NCI-H128 (cell line): ENCODE measurements around the gene SMARCD3.
A peak's percentile ranks its signal among the peaks of the same experiment; 100 is the strongest.

Source experiments
- DNase-seq: peaks from one replicate; lab custom pipeline; 2025; ENCODE audit not compliant: unreplicated experiment; lab: John Stamatoyannopoulos, UW

The SMARCD3 gene

DNA sequence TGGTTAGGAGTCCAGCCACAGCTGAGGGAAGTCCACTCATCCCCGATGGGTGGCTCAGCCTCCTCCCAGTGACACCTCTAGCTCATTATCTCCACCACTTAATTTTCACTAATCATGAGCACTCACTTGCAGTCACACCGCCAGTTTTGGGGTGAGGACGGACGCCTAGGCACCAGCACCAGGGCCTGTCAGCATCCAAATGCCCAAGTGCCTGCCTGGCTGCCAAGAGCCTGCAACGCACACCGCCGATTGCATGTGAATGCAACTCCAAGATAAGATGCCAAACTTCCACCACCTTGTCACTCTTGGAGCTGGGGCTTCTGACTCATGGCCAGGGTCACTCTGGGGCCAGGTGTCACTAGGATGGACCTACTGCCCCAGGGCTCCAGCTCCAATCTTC lies 24.4 kb upstream of the SMARCD3 start:
- no peak for DNase-seq

DNA sequence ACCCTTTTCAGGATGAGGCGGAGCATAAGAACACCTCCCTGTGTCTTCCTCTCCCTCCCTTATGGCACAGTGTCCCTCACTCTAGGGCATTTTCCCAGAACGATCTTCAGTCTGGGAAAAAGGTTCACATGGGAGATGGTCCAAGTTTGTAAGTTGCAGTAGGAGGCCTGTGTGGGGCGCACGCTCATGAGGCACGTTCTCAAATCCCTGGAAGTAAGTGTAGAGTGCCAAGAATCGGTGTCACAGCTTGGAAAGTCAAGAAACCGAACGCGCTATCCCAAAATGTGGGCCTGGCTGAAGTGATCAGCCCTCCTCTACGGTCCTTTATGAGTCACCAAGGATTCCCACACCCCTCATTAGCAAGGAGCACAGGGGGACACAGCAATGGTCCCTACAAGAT lies 23.9 kb upstream of the SMARCD3 start:
- DNase-seq, result no peak

DNA sequence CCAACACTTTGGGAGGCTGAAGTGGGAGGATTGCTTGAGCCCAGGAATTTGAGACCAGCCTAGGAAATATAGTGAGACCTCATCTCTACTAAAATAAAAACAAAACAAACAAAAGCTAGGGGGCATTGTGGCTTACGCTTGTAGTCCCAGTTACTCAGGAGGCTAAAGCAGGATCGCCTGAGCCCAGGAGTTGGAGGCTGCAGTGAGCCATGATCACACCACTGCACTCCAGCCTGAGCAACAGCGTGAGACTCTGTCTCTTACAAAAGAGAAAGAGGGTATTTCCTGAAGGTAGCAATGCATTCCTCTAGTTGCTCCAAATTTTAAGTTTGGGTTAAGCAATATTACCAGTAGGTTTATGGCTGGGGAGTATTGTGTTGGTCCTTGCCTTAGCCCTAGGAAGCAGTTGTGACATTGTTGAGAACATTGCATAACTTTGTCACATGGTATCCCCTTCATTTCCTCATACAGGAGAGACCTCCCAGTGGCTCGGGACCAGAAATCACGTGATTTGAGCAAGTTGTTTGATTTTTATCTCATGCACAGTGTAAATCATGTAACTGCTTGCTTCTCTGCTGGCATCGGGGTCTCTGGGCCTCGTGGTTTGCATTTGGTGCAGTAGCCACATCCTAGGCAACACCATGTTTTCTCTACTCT lies 23.3 kb upstream of the SMARCD3 start:
- no peak for DNase-seq

DNA sequence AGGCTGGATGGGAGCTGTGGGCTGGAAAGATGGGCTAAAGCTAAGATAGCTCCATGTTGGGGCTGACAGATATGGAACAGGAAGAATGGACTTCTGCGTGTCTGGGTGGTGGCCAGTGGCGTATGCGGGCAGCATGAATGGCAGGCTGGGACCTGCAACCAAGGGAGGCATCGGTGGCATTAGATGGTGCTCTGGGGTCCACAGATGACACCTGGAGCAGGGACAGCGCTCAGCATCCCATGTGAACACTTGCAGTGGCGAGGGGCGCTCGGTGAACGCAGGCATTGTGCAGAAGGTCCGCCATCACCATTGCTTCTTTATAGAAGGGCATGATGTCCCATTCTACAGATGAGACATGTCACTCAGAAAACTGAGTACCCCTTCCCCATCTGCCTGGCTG lies 21.0 kb upstream of the SMARCD3 start:
- DNase-seq, result no peak

DNA sequence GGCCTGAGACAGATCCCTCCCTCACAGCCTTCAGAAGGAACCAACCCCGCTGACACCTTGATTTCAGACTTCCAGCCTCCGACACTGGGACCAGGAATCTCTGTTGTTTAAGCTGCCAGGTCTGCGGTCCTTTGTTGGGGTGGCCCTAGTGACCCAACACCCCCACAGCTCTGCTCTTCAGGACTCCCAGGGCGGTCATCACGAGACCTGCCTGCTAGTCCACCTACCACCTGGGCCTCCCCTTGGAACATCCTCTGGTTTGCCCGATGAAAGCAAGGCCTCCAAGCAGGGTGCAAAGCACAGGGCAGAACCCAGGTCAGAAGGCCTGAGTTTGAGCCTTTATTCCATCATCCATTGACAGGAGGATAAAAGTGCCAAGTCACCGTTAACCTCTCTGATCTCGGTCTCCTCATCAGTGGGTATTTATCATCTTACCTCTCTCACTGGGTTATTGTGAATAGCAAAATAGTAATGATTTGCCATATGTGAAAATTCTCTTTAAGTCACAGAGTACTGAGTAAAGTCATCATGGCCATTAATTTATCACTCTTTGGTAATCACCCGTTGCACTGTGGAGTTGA lies 16.9 kb upstream of the SMARCD3 start:
- no peak for DNase-seq

DNA sequence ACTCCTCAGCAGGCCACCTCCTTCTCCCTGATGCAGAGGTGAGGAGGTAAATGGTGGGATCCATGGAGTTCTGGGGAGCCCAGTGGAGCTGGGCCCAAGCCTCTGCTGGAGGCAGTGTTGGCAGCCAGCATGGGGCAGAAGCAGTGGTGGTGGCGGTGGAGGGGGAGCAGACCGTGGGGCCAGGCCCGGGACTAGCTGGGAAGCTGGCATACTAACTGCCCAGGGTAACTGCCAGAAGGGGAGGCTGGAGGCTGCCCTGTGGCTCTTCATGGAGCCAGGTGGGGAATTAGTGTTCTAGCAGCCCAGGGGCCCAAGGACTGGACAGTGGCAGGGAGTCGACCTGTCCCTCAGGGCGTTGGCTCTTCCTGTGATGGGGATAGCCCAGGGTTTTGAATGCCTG lies 16.1 kb upstream of the SMARCD3 start:
- no peak for DNase-seq

DNA sequence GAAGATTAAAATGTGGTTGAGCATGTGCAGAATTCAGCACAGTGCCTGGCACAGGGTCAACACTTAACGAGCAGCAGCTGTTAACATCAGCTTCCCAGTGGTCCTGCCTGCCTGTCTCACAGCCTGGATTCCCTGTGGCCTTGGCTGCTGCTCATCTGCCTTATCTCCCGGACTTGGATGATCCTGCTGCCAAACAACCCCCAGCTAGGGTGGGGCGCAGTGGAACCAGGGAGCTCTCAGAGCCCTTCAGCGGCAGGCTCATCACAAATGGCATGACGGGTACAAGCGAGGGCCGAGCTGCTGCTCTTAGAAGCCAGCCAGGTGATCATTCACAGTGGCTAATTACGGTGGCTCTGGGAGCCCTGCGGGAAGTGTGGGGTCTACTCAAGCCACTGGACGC lies 13.0 kb upstream of the SMARCD3 start:
- DNase-seq, result no peak

DNA sequence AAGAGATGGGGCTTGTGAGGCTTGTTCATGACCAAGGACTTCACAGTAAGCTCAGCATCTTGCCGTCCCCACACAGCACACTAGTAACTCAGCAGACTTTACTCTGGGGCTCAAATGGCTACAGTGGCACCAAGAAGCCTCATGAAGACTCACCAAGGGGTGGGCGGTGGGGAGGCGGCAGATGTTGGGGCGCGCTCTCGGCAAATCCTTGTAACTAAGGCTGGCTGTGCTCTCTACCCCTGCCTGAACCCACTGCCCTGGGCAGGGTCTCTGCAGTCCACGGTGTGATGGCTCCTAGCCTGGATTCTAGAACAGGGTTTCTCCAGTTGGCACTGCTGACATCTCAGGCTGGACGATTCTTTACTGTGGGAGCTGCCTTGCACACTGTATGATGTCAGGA lies 12.4 kb upstream of the SMARCD3 start:
- no peak for DNase-seq

DNA sequence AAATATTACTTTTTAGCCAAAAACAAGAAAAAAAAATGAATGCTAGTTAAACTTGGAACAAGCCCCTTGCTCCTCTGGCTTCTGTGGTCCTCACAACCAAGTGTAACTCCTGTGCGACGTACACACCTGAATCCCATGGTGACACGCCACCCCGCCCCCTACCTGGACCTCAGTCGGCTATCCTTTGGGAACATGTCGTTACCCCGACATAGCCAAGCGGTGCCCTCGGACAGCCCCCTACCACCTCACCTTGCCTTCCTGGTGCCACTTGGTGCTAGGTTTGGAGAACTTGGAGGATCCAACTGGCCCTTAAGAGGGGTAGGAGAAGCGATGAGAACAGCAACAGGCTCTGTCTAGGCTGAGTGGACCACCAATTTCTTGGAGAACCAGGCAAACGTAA lies 12.0 kb upstream of the SMARCD3 start:
- no peak for DNase-seq

DNA sequence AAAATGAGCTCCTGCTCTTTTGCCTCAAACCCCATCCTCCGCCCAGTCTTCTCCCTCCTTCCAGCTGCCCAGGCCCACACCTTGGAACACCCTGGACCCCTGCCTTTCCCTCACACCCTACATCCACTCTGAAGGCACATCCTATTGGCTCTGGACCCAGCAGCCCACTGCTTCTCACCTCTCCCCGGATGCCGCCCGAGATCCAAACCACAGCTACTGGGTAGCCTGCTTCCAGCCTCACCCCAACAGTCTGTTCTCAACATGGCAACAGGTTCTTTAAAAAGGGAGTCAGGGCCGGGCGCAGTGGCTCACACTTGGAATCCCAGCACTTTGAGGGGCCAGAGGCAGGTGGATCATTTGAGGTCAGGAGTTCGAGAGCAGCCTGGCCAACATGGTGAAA lies 9.5 kb upstream of the SMARCD3 start:
- DNase-seq, result no peak

DNA sequence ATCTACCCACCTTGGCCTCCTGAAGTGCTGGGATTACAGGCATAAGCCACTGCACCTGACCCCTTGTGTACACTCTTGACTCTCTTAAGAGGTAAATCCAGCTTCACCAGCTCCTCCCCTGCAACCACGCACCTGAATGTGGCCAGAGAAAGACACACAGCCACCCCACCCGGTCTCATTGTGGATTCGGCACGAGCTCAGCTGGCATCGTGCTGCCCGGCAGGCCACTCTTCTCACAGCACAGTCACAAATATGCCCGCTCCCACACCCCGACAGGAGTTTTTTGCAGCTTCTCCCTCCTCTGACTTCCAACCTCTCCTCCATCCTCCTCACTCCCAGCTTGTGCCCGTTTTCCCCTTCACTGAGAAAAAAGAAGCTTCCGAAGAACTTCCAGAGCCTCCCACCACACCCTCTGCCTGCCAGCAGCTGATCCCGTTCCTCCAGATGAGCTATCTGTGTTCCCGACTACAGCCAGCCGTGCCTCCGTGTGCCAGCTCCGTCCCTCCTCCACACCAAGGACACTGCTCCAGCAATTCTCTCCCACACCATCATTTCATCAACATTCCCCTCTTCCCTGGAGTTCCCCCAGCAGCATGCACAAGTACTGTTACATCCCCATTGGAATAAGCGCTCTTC lies 8.0 kb upstream of the SMARCD3 start:
- DNase-seq, result no peak

DNA sequence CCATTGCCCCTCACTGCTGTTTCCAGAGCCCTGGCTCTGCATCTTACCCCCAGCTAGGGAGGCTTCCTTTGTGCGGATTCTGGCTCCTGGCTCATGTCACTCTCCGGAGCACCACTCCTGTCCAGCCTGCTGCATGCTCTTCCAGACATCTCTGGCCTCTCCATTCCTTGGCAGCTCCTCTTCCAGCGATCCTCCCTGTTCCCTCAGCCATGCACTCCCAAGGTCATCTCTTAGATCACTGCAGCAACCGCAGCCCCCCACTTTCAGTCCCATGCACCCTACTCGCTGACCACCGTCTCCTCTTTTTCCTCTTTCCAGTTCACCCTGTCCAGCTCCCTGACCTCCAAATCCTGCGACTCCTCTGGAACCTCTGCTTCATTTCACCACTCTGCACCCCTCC lies 6.9 kb upstream of the SMARCD3 start:
- no peak for DNase-seq

DNA sequence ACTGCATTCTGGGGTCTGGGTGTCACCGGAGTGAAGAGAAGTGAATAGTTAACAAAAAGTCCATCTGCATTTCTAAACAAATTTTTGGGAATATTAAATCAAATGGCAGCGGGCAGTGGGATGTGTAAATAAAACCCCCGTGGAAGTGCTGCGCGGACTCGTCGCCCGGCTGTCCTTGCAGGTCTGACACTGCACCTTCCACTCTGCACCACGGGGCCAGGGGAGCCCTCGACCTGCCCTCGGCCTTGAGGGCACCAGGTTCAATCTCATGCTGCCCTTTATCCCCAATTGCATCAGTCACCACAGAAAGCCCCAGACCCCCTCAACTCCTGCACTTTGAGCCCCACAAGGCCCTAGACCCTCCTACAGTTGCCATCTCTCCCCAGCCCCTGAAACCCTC lies 6.4 kb upstream of the SMARCD3 start:
- DNase-seq, result no peak

DNA sequence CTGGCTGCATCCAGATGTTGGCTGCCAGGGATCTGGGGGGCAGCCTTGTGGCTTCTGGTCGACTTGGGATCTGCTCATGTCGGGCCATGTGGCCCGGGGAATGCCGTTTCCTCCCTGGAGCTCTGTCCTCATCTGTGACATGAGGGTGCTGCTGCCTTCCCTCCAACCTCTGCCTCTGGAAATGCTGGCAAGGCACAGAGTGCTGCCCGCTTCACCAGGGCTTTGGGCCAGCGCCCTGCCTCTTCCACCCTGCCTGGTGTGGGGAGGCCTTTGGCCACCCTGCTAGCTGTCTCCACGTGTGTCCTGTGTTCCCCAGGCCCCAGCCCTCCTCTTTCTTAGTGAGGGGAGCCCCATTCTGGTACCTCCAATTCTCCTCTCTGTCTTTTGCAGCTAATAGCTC lies 5.8 kb upstream of the SMARCD3 start:
- no peak for DNase-seq

DNA sequence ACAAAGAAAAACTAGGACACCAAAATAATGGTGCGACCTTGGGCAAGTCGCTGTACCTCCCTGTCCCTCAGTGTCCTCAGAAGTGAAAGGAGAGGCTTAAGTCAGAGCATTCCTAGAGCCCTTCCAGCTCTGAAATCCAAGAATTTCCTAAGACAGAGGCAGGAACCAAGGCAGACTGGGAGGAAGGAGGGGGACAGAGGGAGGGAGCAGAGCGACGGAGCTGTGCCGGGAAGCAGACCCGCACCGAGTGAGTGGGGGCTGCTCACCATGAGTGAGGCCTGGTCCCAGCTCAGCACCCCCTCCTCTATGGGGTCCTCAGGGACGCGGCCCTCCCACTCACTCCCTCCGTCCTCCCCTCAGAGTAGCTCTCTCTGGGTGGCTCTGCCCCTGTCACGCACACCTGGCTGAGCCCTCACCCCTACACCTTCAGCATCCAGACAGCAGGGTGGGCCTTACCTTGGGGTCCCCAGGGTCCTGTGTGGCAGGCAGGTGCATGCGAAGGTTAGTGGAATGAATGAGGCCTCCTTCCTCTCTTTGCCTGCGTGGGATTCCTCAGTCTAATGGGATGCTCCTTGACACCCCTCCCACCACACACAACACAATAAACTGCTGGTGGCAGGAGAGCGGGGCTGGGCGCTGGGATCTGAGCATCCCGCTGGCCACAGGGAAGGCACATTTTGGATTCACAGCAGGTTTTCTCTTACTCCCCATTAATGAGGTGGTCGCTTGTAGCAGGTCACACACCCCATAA lies 4.6 kb upstream of the SMARCD3 start:
- no peak for DNase-seq

DNA sequence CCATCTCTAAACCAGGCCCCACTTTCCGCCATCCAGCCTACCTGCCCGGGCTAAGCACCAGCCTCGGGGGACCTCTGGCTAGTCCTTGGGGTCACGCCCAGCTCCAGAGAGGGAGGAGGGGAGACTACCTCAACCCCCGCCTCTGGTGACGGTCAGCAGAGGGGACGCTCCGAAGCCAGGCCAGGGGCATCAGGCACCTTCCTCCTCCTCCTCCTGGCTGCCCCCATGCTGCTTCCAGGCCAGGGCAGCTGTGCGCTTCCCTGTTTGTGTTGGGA lies 4.0 kb upstream of the SMARCD3 start:
- DNase-seq, result no peak

DNA sequence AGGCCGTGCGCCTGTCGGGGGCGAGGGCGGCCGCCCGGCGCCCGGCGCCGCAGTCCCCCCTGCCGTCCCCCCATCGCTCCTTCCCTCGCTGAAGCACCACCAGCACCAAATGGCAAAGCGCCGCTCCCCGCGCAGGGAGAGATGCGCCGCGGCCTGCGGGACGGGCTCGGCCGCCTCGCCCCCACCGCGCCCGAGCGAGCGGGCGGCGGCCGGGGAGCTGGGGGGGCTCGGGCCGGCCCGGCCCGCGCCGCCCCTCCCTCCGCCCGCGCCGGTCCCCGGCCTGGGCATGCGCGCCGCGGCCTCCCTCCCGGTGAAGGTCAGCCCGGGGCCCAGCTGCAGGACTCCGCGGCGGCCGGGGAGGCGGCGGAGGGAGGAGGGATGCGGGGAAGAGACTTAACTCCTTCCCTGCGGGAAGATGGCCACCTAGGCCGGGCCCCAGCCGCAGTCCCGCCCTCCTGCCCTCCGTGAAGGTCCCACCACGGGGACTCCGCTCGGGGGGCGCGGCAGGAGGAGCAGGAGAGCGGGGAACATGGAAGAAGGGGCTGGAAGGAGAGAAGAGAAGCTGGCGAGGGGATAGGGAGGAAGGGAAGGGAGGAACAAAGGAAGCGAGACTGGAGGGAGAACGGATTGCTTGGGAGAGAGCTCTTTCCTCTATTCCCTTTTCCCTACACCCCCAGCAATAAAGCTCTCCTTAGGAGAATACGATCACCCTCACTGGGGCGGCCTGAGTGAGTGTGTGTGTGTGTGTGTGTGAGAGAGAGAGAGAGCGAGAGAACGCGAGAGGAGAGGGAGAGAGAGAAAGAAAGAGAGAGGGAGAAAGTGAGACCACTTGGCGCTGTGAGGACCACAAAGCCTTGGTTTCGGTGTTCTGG lies 3.4 kb upstream of the SMARCD3 start:
- DNase-seq, result peak; percentile 50

DNA sequence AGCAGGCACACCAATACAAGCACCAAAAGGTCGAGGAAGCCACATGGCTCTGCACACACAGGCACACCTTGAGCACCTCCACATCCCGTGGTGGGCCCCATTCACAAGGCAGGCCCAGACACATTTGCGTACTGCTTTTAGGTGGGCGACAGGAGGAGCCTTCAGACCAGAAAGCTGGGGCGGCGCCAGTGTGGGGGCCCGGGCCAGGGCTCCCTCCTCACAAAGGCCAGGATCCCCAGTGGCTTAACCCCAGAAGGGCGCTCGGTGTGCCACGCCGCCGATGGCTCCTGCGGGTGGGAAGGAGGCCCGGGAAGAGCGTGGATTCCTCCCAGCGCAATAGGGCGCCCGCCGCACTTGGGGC lies 2.8 kb upstream of the SMARCD3 start:
- DNase-seq, result no peak

DNA sequence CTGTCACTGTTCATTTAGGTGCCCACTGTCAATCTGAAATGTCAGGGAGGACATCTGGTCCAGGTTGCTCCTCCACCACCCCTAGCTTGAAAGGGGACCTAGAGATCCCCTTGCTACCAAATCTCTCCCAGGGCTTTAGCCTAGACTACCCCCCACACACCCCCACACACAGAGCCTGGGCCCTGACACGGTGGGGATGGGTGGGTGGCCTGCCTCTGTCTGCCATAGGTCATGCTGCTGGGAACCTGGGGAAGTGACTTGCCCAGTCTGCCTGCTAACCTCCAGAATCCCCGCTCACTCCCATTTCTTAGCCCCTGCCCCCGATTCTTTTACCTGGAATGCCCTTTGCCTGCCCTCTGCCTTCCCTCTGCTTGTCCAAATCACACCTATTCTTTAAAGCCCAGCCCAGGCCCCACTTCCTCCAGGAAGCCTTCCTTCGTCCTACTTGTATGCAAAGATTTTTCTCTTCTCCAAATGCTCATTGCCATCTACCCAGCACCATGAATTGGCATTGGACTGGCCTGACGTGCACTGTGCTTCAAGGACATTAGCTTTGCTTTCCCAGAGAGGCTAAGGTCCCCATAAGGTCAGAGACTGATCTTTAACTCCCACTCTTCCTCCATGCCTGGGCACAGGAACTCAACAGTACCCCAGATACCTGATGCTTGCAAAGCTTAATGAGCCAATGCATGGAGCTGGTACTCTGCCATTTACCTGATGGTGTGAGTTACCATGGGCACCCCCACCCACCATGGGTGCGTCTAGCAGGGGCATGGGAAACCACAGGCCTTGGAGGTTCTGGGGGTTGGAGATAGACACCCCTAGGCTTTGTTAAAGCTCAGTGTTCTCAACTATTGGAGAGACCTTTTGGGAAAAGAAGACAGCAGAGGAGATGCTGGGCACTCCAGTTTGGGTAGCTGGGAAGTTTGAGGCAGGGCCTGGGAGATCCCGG lies 2.0 kb upstream of the SMARCD3 start:
- no peak for DNase-seq

DNA sequence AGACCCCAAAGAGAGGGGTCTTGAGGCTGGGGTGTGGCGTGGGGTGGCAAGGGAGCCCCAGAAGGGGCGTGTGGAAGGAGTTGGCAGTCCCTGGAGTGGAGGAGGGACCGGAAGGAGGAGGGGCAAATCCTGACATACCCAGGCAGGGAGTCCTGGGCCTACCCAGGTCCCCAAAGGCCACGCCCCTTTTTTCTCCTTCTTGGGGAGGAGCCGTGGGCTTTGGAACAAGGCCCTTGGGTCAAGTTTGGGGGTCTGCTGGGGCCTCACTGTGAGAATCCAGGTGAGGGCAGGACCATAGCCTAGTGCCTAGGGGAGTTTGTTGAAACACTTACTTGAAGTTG lies 1.2 kb upstream of the SMARCD3 start:
- no peak for DNase-seq
